ENCODE data around the gene PIK3R3. TPM values are rescaled to one million over a fixed set of nuclear protein-coding genes. Genes with fewer than 3 reads are reported as not detected.

The PIK3R3 gene
- total and polyA plus RNA-seq, 9 of the 15 experiments (the other 6 are each of a cell fraction or from before 2014, with no cell fraction given): 1.4 to 7.7 (median 4.6) TPM

GRCh38 chr1:46130121-46130520 is 2.3 kb downstream of the PIK3R3 start:
- no peak overlapping the region for H3K27ac ChIP-seq (ENCODE audit: extremely low read depth, low read depth, low read length)
- CTCF ChIA-PET (ENCODE audit: low intra/inter-chr PET ratio): no interaction called here
- peak overlapping the region in 1 of 2 experiments; percentile 45; a peak in 2 of 4 replicates for H3K9ac ChIP-seq (ENCODE audit: insufficient read depth in 1 of 2, low read depth in 2 of 2, low read length in 2 of 2)
- no peaks in the 10 kb centered on the region for H4K20me1 ChIP-seq (replicated peaks; ENCODE audit: control insufficient read depth, insufficient read depth, low read length)
- in situ Hi-C loops (cut with MboI): no loop called here
- no peaks in the 10 kb centered on the region; the same call in 1 of the 2 replicates for H3K9me3 ChIP-seq (replicated peaks; ENCODE audit: control insufficient read depth, insufficient read depth, low read depth, low read length)
- ATAC-seq (no peak), DNase-seq (ENCODE audit: extremely low read depth in 1 of 4, low spot score in 3 of 4) (no peak), FAIRE-seq (no peak)
- H3K9me1 ChIP-seq (ENCODE audit: control insufficient read depth, insufficient read depth, low read length): no peaks in the 10 kb centered on the region
- peak overlapping the region; percentile 61; the same call in 1 of the 2 replicates for H3K4me3 ChIP-seq
- H3K4me1 ChIP-seq (replicated peaks in 1 of 2; ENCODE audit: control insufficient read depth in 2 of 2, insufficient read depth in 2 of 2, low read length in 2 of 2): peaks cover 13 to 21% of the 10 kb centered on the region in 2 experiments; a peak in 4 of 5 replicates
- H3K27me3 ChIP-seq (ENCODE audit: control insufficient read depth in 2 of 2, insufficient read depth in 2 of 2, low read length in 2 of 2): no peaks in the 10 kb centered on the region
- intact Hi-C loops (cut with micrococcal nuclease): no loop called here
- H3K79me2 ChIP-seq (ENCODE audit: control insufficient read depth, insufficient read depth, low read length): peaks cover 19% of the 10 kb centered on the region; the same call in 2 of the 3 replicates
- POLR2A ChIA-PET: interaction anchor here (0.6 to 4.6 kb wide), 12 partner anchors 8 to 95 kb away, joined by 3 to 53 read pairs (median 4); no protein-coding TSS in a partner anchor
- peak overlapping the region; percentile 99 for H2AFZ ChIP-seq (ENCODE audit: low read depth, low read length)
- TF ChIP-seq EP400 (IDR thresholded peaks at IDR 0.05) (0 out of 2 replicates have a peak, but pooled peaks have one; percentile 1), LARP7 (IDR thresholded peaks at IDR 0.05) (0 out of 2 replicates have a peak, but pooled peaks have one; percentile 35), MTA3 (IDR thresholded peaks at IDR 0.05; ENCODE audit: borderline replicate concordance) (no peak), SIX5 (IDR thresholded peaks at IDR 0.05; ENCODE audit: borderline replicate concordance in 1 of 2, insufficient read depth in 1 of 2, low read depth in 1 of 2, low read length in 2 of 2) (no peak), HDAC1 (IDR thresholded peaks at IDR 0.05) (0 out of 4 replicates have a peak, but pooled peaks of 1 of the 2 experiments have one; percentile 34)
- TF ChIP-seq, protein P1, sequence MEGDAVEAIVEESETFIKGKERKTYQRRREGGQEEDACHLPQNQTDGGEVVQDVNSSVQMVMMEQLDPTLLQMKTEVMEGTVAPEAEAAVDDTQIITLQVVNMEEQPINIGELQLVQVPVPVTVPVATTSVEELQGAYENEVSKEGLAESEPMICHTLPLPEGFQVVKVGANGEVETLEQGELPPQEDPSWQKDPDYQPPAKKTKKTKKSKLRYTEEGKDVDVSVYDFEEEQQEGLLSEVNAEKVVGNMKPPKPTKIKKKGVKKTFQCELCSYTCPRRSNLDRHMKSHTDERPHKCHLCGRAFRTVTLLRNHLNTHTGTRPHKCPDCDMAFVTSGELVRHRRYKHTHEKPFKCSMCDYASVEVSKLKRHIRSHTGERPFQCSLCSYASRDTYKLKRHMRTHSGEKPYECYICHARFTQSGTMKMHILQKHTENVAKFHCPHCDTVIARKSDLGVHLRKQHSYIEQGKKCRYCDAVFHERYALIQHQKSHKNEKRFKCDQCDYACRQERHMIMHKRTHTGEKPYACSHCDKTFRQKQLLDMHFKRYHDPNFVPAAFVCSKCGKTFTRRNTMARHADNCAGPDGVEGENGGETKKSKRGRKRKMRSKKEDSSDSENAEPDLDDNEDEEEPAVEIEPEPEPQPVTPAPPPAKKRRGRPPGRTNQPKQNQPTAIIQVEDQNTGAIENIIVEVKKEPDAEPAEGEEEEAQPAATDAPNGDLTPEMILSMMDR (IDR thresholded peaks at IDR 0.05 in 2 of 3, conservative IDR thresholded peaks at IDR 0.05 in 1 of 3; ENCODE audit: insufficient read depth in 2 of 3, low read depth in 1 of 3, low read length in 3 of 3): peak in 1 of 3 experiments; percentile 26; a peak in 1 of 6 replicates
- TF ChIP-seq, protein P2, sequence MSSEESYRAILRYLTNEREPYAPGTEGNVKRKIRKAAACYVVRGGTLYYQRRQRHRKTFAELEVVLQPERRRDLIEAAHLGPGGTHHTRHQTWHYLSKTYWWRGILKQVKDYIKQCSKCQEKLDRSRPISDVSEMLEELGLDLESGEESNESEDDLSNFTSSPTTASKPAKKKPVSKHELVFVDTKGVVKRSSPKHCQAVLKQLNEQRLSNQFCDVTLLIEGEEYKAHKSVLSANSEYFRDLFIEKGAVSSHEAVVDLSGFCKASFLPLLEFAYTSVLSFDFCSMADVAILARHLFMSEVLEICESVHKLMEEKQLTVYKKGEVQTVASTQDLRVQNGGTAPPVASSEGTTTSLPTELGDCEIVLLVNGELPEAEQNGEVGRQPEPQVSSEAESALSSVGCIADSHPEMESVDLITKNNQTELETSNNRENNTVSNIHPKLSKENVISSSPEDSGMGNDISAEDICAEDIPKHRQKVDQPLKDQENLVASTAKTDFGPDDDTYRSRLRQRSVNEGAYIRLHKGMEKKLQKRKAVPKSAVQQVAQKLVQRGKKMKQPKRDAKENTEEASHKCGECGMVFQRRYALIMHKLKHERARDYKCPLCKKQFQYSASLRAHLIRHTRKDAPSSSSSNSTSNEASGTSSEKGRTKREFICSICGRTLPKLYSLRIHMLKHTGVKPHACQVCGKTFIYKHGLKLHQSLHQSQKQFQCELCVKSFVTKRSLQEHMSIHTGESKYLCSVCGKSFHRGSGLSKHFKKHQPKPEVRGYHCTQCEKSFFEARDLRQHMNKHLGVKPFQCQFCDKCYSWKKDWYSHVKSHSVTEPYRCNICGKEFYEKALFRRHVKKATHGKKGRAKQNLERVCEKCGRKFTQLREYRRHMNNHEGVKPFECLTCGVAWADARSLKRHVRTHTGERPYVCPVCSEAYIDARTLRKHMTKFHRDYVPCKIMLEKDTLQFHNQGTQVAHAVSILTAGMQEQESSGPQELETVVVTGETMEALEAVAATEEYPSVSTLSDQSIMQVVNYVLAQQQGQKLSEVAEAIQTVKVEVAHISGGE (CRISPR knock-in tag; IDR thresholded peaks at IDR 0.05): 0 out of 6 replicates have a peak, but pooled peaks of 1 of the 3 experiments have one; percentile 14
- peak overlapping the region; percentile 46; the same call in 1 of the 2 replicates for H3K4me2 ChIP-seq (ENCODE audit: insufficient read depth, low read length)
- no peaks in the 10 kb centered on the region; the same call in 2 of the 3 replicates for H3K36me3 ChIP-seq (ENCODE audit: control insufficient read depth, insufficient read depth, low read length)
- no TSS peak for BruUV-seq (replicated peaks)
- 0% methylated on average over 1 of the region's 1 CpG for WGBS (ENCODE audit: insufficient coverage, low coverage, missing lambda C conversion rate)

All from K562 (cell line).